HUES48 (cell line): ENCODE data around the gene SARDH.

Source experiments
- H3K27ac ChIP-seq: one replicate; pipeline ENCODE4 v1.7.0; 2013; ENCODE audit warnings: low read depth, low read length, inconsistent platforms
- H3K27me3 ChIP-seq: 2 replicates; pipeline ENCODE4 v1.6.1; 2013; ENCODE audit warnings: mild to moderate bottlenecking, low read length; ENCODE audit not compliant: control insufficient read depth, insufficient read depth
- H3K36me3 ChIP-seq: 2 replicates; pipeline ENCODE4 v1.6.1; 2013; ENCODE audit warnings: low read length; ENCODE audit not compliant: control insufficient read depth, insufficient read depth
- H3K4me1 ChIP-seq: 2 replicates; pipeline ENCODE4 v1.6.1; 2013; ENCODE audit warnings: mild to moderate bottlenecking, low read length; ENCODE audit not compliant: control insufficient read depth, insufficient read depth
- H3K4me3 ChIP-seq: 2 replicates; pipeline ENCODE4 v1.5.1; 2013; ENCODE audit warnings: mild to moderate bottlenecking, low read depth, low read length
- H3K9ac ChIP-seq: 2 replicates; pipeline ENCODE4 v1.6.1; 2013; ENCODE audit warnings: mild to moderate bottlenecking, low read depth, low read length, moderate library complexity
- H3K9me3 ChIP-seq: 2 replicates; pipeline ENCODE4 v1.6.1; 2013; ENCODE audit warnings: low read length; ENCODE audit not compliant: control insufficient read depth, insufficient read depth

The SARDH gene

GRCh38 chr9:133664173-133665050 is 73.7 kb downstream of the SARDH start:
- H3K36me3 ChIP-seq, result no peaks in the 10 kb centered on the region
- H3K9ac ChIP-seq, result no peak overlapping the region
- peaks cover 10% of the 10 kb centered on the region for H3K27me3 ChIP-seq
- no peaks in the 10 kb centered on the region for H3K4me1 ChIP-seq
- H3K9me3 ChIP-seq, result no peaks in the 10 kb centered on the region
- no peak overlapping the region for H3K4me3 ChIP-seq
- H3K27ac ChIP-seq, result no peak overlapping the region

GRCh38 chr9:133661846-133662540 is 76.2 kb downstream of the SARDH start:
- H3K27ac ChIP-seq, result no peak overlapping the region
- H3K9me3 ChIP-seq, result no peaks in the 10 kb centered on the region
- H3K4me1 ChIP-seq, result peaks cover 9% of the 10 kb centered on the region
- H3K9ac ChIP-seq, result no peak overlapping the region
- no peaks in the 10 kb centered on the region for H3K36me3 ChIP-seq
- H3K27me3 ChIP-seq, result peaks cover 24% of the 10 kb centered on the region
- H3K4me3 ChIP-seq, result no peak overlapping the region

DNA sequence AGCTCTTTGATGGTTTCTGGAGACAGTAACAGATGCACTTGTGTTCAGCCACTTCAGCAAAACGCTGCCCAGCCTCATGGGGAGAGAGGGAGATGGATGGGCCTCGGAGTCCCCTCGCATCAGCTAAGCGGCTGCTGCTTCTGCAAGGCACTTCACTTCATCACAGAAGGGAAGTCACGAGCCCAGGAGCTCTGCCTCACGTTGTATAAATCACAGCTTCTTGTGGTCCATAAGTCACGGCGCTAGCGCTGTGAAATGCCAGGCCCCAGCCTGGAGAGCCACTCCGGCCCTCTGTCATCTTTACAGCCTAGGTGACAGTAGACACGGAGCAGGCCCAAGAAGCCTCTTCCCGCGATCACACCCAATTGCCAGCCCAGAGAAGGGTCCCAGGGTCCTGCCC is 78.6 kb downstream of the SARDH start:
- Histone ChIP-seq H3K4me3 (no peak overlapping the region), H3K36me3 (no peaks in the 10 kb centered on the region), H3K9ac (no peak overlapping the region), H3K4me1 (peaks cover 9% of the 10 kb centered on the region), H3K9me3 (no peaks in the 10 kb centered on the region), H3K27ac (no peak overlapping the region), H3K27me3 (peaks cover 24% of the 10 kb centered on the region)

DNA sequence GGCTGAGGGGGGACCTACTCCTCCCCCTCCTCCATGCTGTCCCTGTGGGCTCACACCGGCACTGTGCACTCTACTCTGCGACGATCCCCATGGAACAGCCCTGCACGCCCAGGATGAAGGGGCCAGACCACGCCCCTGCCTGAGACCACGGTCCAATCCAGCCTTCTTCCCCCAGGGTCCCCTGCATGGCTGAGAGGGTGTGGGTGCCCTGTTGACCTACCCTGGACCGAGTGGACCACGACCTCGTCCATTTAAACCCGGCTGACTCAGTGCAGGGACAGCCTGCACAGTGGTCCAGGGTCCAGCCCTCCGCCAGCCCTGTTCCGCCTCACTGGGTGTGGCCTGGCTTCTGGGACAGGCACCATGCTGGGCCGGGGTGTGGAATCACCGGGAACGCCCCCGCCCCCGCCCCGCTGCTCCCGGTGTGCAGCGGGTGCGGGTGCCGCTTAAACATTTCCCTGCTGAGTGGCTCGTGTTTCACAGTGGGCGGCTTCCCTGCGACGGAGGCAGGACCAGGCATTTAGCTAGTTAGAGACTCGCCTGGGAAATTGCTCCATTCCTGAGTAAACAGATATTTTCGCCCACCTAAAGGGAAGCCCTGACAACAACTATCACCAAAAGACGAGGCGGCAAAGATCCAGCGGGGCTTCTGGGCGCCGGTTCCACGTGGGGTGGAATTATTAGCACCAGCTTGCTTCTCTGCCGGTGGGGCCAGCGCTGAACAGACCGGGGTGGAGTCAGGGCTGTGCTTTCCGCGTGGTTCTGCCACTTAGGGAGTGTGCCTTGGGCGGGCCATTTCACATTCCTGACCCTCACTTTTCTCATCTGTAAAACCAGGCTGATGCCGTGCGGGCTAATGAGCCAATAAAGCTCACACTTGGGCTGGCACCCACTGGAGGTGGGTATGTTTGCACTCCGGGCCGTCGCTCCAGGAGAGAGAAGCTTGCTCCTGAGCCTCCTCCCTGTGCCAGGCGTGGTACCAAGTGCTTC is 79.4 kb downstream of the SARDH start:
- H3K4me3 ChIP-seq, result peak overlapping the region; percentile 51

GRCh38 chr9:133657120-133657661 is 81.0 kb downstream of the SARDH start:
- Histone ChIP-seq H3K27ac (no peak overlapping the region), H3K4me1 (peaks cover 9% of the 10 kb centered on the region), H3K9ac (no peak overlapping the region), H3K9me3 (no peaks in the 10 kb centered on the region), H3K36me3 (no peaks in the 10 kb centered on the region), H3K27me3 (peaks cover 24% of the 10 kb centered on the region), H3K4me3 (no peak overlapping the region)

More for the DNA sequence above, 79.4 kb downstream of the SARDH start:
- no peaks in the 10 kb centered on the region for H3K9me3 ChIP-seq
- peaks cover 24% of the 10 kb centered on the region for H3K27me3 ChIP-seq
- peaks cover 9% of the 10 kb centered on the region for H3K4me1 ChIP-seq
- no peaks in the 10 kb centered on the region for H3K36me3 ChIP-seq
- no peak overlapping the region for H3K27ac ChIP-seq
- no peak overlapping the region for H3K9ac ChIP-seq

GRCh38 chr9:133656211-133657119 is 81.7 kb downstream of the SARDH start:
- H3K4me3 ChIP-seq, result no peak overlapping the region
- H3K9ac ChIP-seq, result no peak overlapping the region
- H3K27me3 ChIP-seq, result peaks cover 24% of the 10 kb centered on the region
- H3K4me1 ChIP-seq, result peaks cover 9% of the 10 kb centered on the region
- H3K27ac ChIP-seq, result no peak overlapping the region
- no peaks in the 10 kb centered on the region for H3K36me3 ChIP-seq
- H3K9me3 ChIP-seq, result no peaks in the 10 kb centered on the region

DNA sequence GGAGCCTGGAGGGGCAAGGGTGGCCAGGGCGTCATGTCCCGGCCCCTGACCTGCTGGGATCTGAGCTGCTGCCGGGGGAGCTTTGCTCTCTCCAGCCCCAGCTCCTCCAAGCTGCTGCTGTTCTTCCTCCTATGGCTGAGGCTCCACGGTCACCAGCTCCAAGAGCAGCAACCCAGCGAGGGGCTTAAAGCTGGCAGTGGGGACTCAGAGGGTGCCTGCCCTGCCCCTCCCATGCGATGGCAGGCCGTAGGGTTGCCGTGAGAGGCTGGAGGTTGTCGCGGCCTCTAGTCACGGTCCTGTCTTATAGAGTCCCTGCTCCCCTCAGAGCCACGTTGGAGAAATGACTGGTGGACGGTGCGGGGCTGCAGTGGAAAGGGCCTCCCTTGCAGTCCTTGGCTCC is 82.5 kb downstream of the SARDH start:
- Histone ChIP-seq H3K27me3 (peaks cover 24% of the 10 kb centered on the region), H3K4me1 (peaks cover 9% of the 10 kb centered on the region), H3K36me3 (no peaks in the 10 kb centered on the region), H3K9ac (no peak overlapping the region), H3K27ac (no peak overlapping the region), H3K4me3 (no peak overlapping the region), H3K9me3 (no peaks in the 10 kb centered on the region)

DNA sequence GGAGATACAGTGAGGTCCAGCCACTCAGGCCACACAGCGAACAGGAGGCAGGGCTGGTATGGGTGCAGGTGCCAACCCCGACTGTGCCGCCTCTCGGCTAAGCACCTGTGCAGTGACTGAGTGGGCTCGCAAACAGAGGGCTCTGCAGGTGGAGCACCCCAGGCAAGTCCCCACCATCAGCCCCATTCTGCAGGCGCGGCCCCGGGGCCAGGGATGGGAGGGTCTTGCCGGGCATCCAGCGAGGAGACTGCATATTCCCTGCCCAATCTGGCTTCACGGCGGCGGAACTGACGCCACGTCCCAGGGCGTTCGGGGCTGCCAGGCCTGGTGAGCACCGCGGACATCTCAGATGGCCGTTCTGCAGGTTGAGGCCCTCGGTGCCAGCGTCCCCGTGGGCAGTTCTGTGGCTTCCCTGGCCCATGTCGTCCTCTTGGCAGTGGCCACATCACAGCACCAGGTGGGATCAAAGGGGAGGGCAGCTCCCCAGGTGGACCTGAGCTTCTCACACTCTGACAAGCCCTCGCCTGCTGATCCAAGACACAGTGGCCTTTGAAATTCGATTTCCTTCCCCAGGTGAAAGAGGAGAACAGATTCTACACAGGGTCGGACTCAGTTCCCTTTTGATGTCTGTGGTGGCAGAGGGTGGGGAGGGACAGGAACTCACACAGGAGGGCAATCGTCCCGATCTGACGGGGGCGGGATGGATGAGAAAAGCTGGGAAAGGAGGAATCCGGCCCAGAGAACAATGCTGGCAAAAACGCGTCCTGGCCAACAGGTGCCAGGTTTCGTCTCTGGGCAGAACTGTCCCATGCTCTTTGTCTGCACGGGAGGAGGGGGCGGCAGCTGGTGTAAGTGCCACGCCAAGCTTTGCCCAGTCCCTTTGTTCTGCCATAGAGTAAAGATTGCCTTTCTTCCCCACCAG is 83.2 kb downstream of the SARDH start:
- H3K36me3 ChIP-seq, result no peaks in the 10 kb centered on the region
- H3K9ac ChIP-seq, result no peak overlapping the region
- H3K4me3 ChIP-seq, result no peak overlapping the region
- H3K4me1 ChIP-seq, result peaks cover 9% of the 10 kb centered on the region
- H3K27ac ChIP-seq, result no peak overlapping the region
- H3K27me3 ChIP-seq, result peaks cover 20% of the 10 kb centered on the region
- H3K9me3 ChIP-seq, result no peaks in the 10 kb centered on the region

GRCh38 chr9:133653638-133654037 is 84.5 kb downstream of the SARDH start:
- Histone ChIP-seq H3K4me3 (no peak overlapping the region), H3K27ac (no peak overlapping the region), H3K27me3 (peaks cover 6% of the 10 kb centered on the region; the same call in 1 of the 2 replicates), H3K9ac (no peak overlapping the region), H3K36me3 (no peaks in the 10 kb centered on the region), H3K9me3 (no peaks in the 10 kb centered on the region), H3K4me1 (peaks cover 4% of the 10 kb centered on the region; the same call in 1 of the 2 replicates)
